ENCODE measurements around the gene KDSR. TPM values are rescaled to one million over a fixed set of nuclear protein-coding genes. Genes with fewer than 3 reads are reported as not detected.

Gene KDSR
- total RNA-seq, 3 donors from 2014 or later = 33.6 to 79.4 (median 51.4) TPM

GRCh38 chr18:63307551-63308200 is 59.3 kb downstream of the KDSR start:
- no peak for DNase-seq
- intact Hi-C loops (cut with DNase I, micrococcal nuclease) = no loop called here
- no peaks in the 10 kb centered on the region for H3K36me3 ChIP-seq (ENCODE audit: low read depth)
- H3K4me3 ChIP-seq = no peak overlapping the region
- no peak for ATAC-seq
- H3K9me3 ChIP-seq = no peaks in the 10 kb centered on the region
- no peak for TF ChIP-seq CTCF (IDR thresholded peaks at IDR 0.05)
- peaks cover 6% of the 10 kb centered on the region for H3K4me1 ChIP-seq (ENCODE audit: low read depth)

- H3K4me3 ChIP-seq = no peak overlapping the region
- TF ChIP-seq CTCF (IDR thresholded peaks at IDR 0.05) = no peak
- ATAC-seq (no peak), DNase-seq (no peak)
- intact Hi-C loops (cut with DNase I, micrococcal nuclease) = no loop called here
- no peaks in the 10 kb centered on the region for H3K36me3 ChIP-seq (ENCODE audit: low read depth)
- H3K9me3 ChIP-seq = no peaks in the 10 kb centered on the region
- H3K4me1 ChIP-seq (ENCODE audit: low read depth) = peaks cover 6% of the 10 kb centered on the region
Measured at GRCh38 chr18:63306819-63307550, 60.0 kb downstream of the KDSR start.

GRCh38 chr18:63306249-63306648 is 60.8 kb downstream of the KDSR start:
- intact Hi-C loops (cut with DNase I, micrococcal nuclease) = no loop called here
- DNase-seq = no peak
- Histone ChIP-seq H3K9me3 (no peaks in the 10 kb centered on the region), H3K4me3 (no peak overlapping the region), H3K4me1 (ENCODE audit: low read depth) (peaks cover 6% of the 10 kb centered on the region), H3K36me3 (ENCODE audit: low read depth) (no peaks in the 10 kb centered on the region)
- TF ChIP-seq CTCF (IDR thresholded peaks at IDR 0.05) = no peak
- ATAC-seq = no peak

GRCh38 chr18:63303547-63303946 is 63.5 kb downstream of the KDSR start:
- intact Hi-C loops (cut with DNase I, micrococcal nuclease) = no loop called here
- Histone ChIP-seq H3K4me1 (ENCODE audit: low read depth) (peaks cover 6% of the 10 kb centered on the region), H3K4me3 (no peak overlapping the region), H3K36me3 (ENCODE audit: low read depth) (no peaks in the 10 kb centered on the region), H3K9me3 (no peaks in the 10 kb centered on the region)
- DNase-seq = no peak
- TF ChIP-seq CTCF (IDR thresholded peaks at IDR 0.05) = no peak
- no peak for ATAC-seq

GRCh38 chr18:63302636-63303405 is 64.2 kb downstream of the KDSR start:
- H3K4me3 ChIP-seq = no peak overlapping the region
- no peaks in the 10 kb centered on the region for H3K9me3 ChIP-seq
- intact Hi-C loops (cut with DNase I, micrococcal nuclease) = no loop called here
- ATAC-seq (no peak), DNase-seq (no peak)
- H3K4me1 ChIP-seq (ENCODE audit: low read depth) = peaks cover 6% of the 10 kb centered on the region
- H3K36me3 ChIP-seq (ENCODE audit: low read depth) = no peaks in the 10 kb centered on the region
- no peak for TF ChIP-seq CTCF (IDR thresholded peaks at IDR 0.05)
